ENCODE measurements around the gene BMI1.

The BMI1 gene

DNA sequence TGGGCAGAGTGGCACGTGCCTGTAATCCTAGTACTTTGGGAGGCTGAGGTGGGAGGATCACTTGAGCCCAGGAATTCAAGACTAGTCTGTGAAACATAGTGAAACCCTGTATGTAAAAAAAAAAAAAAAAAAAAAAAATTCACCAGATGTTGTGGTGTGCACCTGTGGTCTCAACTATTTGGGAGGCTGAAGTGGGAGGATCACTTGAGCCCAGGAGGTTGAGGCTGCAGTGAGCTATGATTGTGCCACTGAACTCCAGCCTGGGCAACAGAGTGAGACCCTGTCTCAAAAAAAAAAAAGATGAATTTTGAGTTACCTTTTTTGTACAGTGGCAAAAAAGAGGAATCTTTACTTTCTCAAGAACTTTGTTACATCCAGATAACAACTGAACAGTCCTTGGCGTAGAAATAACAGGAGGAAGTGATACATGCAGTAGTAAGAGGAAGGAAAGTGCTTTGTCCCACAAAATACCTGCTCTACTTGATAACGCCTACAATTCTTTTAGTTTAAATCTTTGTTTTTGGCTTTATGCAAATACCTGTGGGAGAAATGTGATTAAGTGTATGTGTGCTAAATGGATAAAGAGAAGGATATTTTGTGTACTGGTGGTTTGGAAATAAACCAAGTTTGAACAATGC is 53.7 kb downstream of the BMI1 start:
- peaks cover 6% of the 10 kb centered on the region; the same call in 1 of the 2 replicates for H3F3A ChIP-seq (ENCODE audit: control insufficient read depth, insufficient read depth)
- H3K9me3 ChIP-seq (ENCODE audit: control insufficient read depth, insufficient read depth, low read length), result no peaks in the 10 kb centered on the region
- no peak overlapping the region for H3K27ac ChIP-seq (ENCODE audit: low read depth, low read length)
- TF ChIP-seq, protein P1, sequence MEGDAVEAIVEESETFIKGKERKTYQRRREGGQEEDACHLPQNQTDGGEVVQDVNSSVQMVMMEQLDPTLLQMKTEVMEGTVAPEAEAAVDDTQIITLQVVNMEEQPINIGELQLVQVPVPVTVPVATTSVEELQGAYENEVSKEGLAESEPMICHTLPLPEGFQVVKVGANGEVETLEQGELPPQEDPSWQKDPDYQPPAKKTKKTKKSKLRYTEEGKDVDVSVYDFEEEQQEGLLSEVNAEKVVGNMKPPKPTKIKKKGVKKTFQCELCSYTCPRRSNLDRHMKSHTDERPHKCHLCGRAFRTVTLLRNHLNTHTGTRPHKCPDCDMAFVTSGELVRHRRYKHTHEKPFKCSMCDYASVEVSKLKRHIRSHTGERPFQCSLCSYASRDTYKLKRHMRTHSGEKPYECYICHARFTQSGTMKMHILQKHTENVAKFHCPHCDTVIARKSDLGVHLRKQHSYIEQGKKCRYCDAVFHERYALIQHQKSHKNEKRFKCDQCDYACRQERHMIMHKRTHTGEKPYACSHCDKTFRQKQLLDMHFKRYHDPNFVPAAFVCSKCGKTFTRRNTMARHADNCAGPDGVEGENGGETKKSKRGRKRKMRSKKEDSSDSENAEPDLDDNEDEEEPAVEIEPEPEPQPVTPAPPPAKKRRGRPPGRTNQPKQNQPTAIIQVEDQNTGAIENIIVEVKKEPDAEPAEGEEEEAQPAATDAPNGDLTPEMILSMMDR (IDR thresholded peaks at IDR 0.05; ENCODE audit: low read depth, low read length, poor library complexity, severe bottlenecking), result no peak
- no peak for TF ChIP-seq EZH2phosphoT487 (IDR thresholded peaks at IDR 0.05; ENCODE audit: borderline replicate concordance, low read length)
- H3K4me3 ChIP-seq (ENCODE audit: low read length), result no peak overlapping the region
- no peaks in the 10 kb centered on the region for H3K9me2 ChIP-seq (replicated peaks; ENCODE audit: control insufficient read depth, low read length)
- peak overlapping the region; percentile 13; the same call in 1 of the 2 replicates for H3K4me2 ChIP-seq (ENCODE audit: low read length)
- H3K27me3 ChIP-seq (ENCODE audit: control insufficient read depth, low read length), result no peaks in the 10 kb centered on the region
- H4K20me1 ChIP-seq (ENCODE audit: control insufficient read depth, insufficient read depth, low read depth, low read length), result no peaks in the 10 kb centered on the region
- no peaks in the 10 kb centered on the region for H3K36me3 ChIP-seq (ENCODE audit: control insufficient read depth, low read length)
- no peaks in the 10 kb centered on the region for H3K79me2 ChIP-seq (ENCODE audit: control insufficient read depth, low read length)
- H3K4me1 ChIP-seq (ENCODE audit: control insufficient read depth, low read length), result peaks cover 67% of the 10 kb centered on the region

DNA sequence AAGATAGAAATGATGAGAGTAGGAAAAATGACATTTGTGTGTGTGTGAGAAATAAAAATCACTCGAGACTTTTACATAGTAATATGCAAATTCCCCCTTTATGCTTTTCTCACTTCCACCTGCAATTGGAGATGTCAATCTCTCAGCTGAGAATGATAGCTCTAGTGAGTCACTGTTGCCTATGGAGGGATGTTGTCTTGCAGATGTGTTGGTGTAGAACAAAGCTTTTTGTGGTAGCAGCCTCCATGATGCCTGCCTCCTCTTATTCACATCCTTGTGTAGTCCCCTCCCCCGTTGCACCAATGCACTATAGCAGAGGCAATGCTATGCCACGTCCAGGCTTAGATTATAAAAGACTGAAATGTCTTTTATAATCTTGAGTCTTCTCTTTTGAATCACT is 58.2 kb downstream of the BMI1 start:
- Histone ChIP-seq H3K27me3 (ENCODE audit: control insufficient read depth, low read length) (no peaks in the 10 kb centered on the region), H3K4me1 (ENCODE audit: control insufficient read depth, low read length) (peaks cover 51% of the 10 kb centered on the region), H4K20me1 (ENCODE audit: control insufficient read depth, insufficient read depth, low read depth, low read length) (no peaks in the 10 kb centered on the region), H3K9me2 (replicated peaks; ENCODE audit: control insufficient read depth, low read length) (no peaks in the 10 kb centered on the region), H3K27ac (ENCODE audit: low read depth, low read length) (peak overlapping the region; percentile 78), H3K4me3 (ENCODE audit: low read length) (peak overlapping the region; percentile 62), H3F3A (ENCODE audit: control insufficient read depth, insufficient read depth) (peaks cover 6% of the 10 kb centered on the region; the same call in 1 of the 2 replicates), H3K36me3 (ENCODE audit: control insufficient read depth, low read length) (no peaks in the 10 kb centered on the region), H3K9me3 (ENCODE audit: control insufficient read depth, insufficient read depth, low read length) (no peaks in the 10 kb centered on the region), H3K79me2 (ENCODE audit: control insufficient read depth, low read length) (no peaks in the 10 kb centered on the region), H3K4me2 (ENCODE audit: low read length) (peak overlapping the region; percentile 74)
- TF ChIP-seq, protein P1 (IDR thresholded peaks at IDR 0.05; ENCODE audit: low read depth, low read length, poor library complexity, severe bottlenecking), result no peak
- TF ChIP-seq EZH2phosphoT487 (IDR thresholded peaks at IDR 0.05; ENCODE audit: borderline replicate concordance, low read length), result no peak
